Hematopoietic multipotent progenitor cell (in vitro differentiated cells): ENCODE measurements around the gene TOR1B. TPM values are rescaled to one million over a fixed set of nuclear protein-coding genes. Genes with fewer than 3 reads are reported as not detected.
"Not testable (repeated sequence)": the region's sequence is repeated elsewhere in the genome, so short reads cannot be mapped to it uniquely, and the experiment has no call there.

Experiments
- DNase-seq, 3 donors: peaks; one replicate each; pipeline ENCODE4 v3.0.0-alpha.2; 2011 to 2015; ENCODE audit warnings: low read depth in 2 of 3, low spot score in 2 of 3
- total RNA-seq: library from RNA; depleted of rRNA; stranded (reverse); fragments of >200 nt; gene quantifications from one replicate; pipeline ENCODE4 v1.2.3, GENCODE V29; 2012

The TOR1B gene
- total RNA-seq, 1 donor, result 20.2 TPM

DNA sequence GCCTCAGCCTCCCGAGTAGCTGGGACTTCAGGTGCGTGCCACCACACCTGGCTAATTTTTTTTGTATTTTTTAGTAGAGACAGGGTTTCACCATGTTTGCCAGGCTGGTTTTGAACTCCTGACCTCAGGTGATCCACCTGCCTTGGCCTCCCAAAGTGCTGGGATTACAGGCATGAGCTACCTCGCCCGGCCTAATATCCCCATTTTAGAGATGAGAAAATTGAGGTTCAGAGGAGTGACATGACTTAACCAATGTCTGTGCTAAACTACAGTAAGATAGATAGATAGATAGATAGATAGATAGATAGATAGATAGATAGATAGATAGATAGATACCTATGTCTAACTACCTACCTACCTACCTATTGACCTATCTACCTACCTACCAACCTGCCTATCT is 26.9 kb upstream of the TOR1B start:
- DNase-seq, result not testable (repeated sequence)

DNA sequence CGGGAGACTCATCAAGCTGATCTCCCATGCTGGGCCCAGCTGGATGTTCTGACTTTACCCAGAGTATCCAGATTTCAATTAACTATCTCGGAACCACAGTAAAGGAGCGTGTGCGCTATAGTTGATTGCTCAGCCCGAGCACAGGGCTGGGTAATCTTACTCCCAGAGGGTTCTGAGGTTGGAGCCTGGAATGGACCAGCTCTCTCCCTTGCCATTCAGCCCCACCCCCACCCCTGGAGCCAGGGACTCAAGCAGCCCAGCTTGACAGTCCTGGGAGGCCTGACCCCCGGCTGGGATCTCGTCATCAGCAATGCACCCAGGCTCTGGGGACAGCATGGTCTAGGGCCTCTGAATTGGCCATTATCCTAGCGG is 26.4 kb upstream of the TOR1B start:
- DNase-seq, result no peak

DNA sequence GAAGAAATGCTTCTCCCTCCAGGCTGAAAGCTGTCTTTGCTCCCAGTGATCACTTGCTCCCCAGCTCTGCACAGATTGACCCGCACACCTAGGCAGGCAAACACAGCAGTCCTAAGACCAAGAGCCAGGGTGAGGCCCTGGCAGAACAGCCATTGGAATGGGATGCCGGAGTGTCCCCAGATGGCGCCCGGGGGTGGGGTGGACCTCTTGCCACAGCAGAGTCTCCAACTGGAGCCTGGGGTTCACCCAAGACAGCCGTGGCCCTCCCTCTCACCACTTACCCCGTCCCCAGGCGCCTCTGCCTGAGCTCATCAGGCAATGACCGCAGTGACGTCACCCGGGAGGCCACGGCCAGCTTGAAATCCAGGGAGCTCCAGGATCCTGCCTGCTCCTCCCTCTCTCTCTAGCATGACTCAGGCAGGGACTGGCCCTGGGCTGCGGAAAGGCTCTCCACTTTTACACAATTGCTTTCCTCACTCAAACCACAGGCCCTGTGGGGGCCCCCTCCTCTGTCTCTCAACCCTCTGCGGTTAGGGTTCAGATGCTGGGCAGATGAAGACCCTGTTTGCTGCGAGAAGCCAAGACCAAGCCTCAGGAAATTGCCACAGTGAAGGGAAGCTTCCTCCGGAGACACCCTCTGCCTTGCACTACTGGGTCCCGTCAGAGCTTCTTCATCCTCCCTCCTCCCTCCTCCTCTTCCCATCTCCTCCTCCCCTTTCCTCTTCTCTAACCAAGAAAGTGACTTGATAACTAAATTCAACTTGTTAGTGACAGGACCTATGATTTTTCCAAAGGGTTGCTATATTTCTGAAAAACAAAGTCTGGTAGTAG is 25.8 kb upstream of the TOR1B start:
- peak in 2 of 3 donors; percentile 96 for DNase-seq

DNA sequence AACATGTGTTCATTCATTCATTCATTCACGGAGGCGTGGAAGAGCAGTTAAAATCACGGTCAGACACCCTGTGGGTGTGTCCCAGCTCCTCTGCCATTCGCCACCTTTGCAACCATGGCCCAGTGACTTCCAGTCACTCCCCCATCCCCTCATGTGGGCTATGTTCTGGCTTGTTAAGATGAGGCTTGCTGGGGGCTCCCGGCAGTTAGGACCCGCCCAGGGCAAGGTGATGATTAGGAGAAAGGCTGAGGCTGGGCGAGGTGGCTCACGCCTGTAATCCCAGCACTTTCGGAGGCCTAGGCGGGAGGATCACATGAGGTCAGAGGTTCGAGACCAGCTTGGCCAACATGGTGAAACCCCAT is 25.2 kb upstream of the TOR1B start:
- no peak for DNase-seq

GRCh38 chr9:129778469-129778868 is 24.5 kb upstream of the TOR1B start:
- DNase-seq, result no peak

- no peak for DNase-seq
Observed at GRCh38 chr9:129779560-129780190, 23.3 kb upstream of the TOR1B start.

DNA sequence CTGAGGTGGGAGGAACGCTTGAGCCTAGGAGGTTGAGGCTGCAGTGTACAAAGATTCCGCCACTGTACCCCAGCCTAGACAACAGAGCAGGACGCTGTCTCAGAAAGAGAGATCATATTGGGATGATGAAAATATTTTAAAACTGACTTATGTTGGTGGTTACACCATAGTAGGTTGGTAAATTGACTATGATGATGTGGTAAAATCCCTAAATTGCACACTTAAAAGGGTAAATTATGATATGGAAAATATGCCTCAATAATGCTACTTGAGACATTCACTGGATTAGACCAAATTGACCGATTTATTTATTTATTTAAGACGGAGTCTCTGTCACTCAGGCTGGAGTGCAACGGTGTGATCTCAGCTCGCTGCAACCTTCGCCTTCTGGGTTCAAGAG is 21.9 kb upstream of the TOR1B start:
- DNase-seq, result no peak

GRCh38 chr9:129781981-129782380 is 21.0 kb upstream of the TOR1B start:
- DNase-seq, result no peak

- peak; percentile 47 to 88 (median 68) for DNase-seq
Observed at GRCh38 chr9:129783516-129784361, 19.2 kb upstream of the TOR1B start.

DNA sequence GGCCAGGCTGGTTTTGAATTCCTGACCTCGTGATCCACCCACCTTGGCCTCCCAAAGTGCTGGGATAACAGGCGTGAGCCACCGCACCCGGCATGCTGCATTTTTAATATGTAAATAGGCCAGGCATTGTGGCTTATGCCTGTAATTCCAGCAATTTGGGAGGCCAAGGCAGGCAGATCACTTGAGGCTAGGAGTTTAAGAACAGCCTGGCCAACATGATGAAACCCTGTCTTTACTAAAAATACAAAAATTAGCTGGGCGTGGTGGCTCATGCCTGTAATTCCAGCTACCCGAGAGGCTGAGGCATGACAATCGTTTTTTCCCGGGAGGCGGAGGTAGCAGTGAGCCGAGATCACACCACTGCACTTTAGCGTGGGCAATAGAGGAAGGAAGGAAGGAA is 18.0 kb upstream of the TOR1B start:
- DNase-seq, result not testable (repeated sequence)

GRCh38 chr9:129785866-129786265 is 17.1 kb upstream of the TOR1B start:
- DNase-seq, result no peak

GRCh38 chr9:129786481-129786880 is 16.5 kb upstream of the TOR1B start:
- no peak for DNase-seq

- DNase-seq, result no peak
Observed at GRCh38 chr9:129794549-129794948, 8.4 kb upstream of the TOR1B start.

GRCh38 chr9:129796029-129796428 is 7.0 kb upstream of the TOR1B start:
- not testable (repeated sequence) for DNase-seq

DNA sequence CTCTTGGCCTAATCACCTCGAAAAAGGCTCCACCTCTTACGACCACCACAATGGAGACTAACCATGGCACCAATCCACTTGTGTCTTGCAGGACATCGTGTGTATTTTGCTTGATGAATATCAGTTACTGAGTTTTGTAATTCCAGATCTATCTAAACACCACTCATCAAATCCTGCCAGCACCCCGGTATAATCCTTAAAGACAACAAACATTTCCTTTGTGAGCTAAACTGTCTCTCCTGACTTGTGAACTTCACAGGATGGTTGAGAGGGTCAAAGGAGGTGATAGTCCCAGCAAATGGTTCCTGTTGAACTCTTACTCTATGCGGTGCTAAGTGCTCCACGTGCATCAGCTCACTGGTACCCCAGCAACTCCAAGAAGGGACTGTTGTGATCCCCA is 4.0 kb upstream of the TOR1B start:
- no peak for DNase-seq

GRCh38 chr9:129801504-129801903 is 1.5 kb upstream of the TOR1B start:
- DNase-seq, result no peak

GRCh38 chr9:129803676-129804060 is 684 bp downstream of the TOR1B start:
- DNase-seq, result no peak

DNA sequence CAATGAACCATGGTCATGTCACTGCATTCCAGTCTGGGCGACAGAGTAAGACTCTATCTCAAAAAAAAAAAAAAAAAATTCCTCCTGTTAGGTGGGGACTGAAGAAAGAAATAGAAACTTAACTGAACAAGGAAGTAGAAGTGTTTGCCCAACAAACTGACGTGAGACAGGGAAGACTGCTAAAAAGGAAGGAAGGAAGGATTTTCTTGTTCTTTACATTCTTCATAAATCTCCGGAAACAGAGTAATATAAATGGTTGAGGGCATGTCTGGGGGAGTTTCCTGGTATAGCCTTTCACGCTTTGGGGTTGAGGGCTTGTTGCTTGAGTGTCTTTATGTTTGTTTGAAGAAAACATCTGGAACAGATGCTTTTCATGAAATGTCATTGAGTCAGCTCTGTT is 3.1 kb downstream of the TOR1B start:
- no peak for DNase-seq

- no peak for DNase-seq
Observed at GRCh38 chr9:129809346-129809745, 6.4 kb downstream of the TOR1B start.

DNA sequence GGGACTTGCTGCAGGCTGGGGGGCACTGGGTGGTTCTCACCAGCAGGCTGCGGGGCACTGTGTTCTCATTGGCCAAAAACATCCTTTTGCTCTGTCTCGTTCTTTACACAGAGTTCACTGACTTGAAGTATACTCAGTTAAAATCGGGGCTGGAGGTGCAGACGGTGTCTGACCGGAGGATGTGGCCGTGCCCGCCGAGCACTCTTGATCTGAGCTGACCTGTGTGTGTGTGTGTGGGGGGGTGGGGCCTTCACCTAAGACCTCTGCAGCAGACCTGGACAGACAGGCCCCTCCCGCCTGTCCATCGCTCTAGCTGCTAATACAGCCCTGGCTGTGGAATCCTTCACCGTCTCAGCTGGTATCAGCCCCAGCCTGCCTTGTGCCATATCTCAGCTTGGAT is 7.1 kb downstream of the TOR1B start:
- no peak for DNase-seq

DNA sequence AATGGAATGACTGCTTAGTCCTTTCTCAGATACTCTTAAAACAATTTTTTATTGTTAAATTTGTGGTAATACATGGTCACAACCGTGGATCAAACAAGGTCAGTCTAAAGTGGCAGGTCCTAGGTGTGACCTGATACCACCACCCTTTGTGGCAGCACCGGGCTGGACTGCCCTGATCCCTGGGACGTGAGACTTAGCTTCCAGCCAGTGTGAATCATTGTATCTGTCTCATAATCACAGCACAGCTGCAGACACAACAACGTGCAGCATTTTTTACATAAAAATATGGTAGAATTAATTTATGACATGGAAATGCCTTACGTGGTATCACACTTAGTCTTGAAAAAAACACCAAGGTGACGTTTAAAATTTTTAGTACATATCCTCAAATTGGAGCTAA is 7.8 kb downstream of the TOR1B start:
- DNase-seq, result no peak

- no peak for DNase-seq
Observed at GRCh38 chr9:129811967-129812363, 9.0 kb downstream of the TOR1B start.
